Astrocyte (in vitro differentiated cells and primary cell): ENCODE results near the gene LMCD1. TPM values are rescaled to one million over a fixed set of nuclear protein-coding genes. Genes with fewer than 3 reads are reported as not detected.

Source experiments
- DNase-seq: peaks from one replicate; pipeline ENCODE4 v3.0.0-alpha.2; 2010; ENCODE audit warnings: low read depth
- FAIRE-seq: peaks from 2 replicates; lab custom pipeline; 2011; peaks lifted over from hg19 to GRCh38; lab: Jason Lieb, UNC
- H2AFZ ChIP-seq: 2 replicates; pipeline ENCODE4 v1.6.0; 2012; ENCODE audit warnings: low read depth, low read length, inconsistent platforms
- H3K27ac ChIP-seq: 2 replicates; pipeline ENCODE4 v1.5.1; 2011; ENCODE audit warnings: low read depth, low read length, inconsistent platforms
- H3K27me3 ChIP-seq: 2 replicates; pipeline ENCODE4 v1.6.0; 2011; ENCODE audit warnings: low read length, inconsistent platforms; ENCODE audit not compliant: insufficient read depth
- H3K36me3 ChIP-seq: 2 replicates; pipeline ENCODE4 v1.5.1; 2011; ENCODE audit warnings: low read length, inconsistent platforms; ENCODE audit not compliant: insufficient read depth
- H3K4me1 ChIP-seq: 2 replicates; pipeline ENCODE4 v1.5.1; 2011; ENCODE audit warnings: low read length, inconsistent platforms; ENCODE audit not compliant: insufficient read depth
- H3K4me2 ChIP-seq: 2 replicates; pipeline ENCODE4 v1.6.0; 2012; ENCODE audit warnings: low read length, inconsistent platforms
- H3K4me3 ChIP-seq: 2 replicates; pipeline ENCODE4 v1.5.1; 2011; ENCODE audit warnings: low read depth, mild to moderate bottlenecking, low read length, inconsistent platforms; ENCODE audit not compliant: insufficient read depth
- H3K79me2 ChIP-seq: 2 replicates; pipeline ENCODE4 v1.6.0; 2012; ENCODE audit warnings: mild to moderate bottlenecking, low read length, inconsistent platforms; ENCODE audit not compliant: insufficient read depth
- H3K9ac ChIP-seq: 2 replicates; pipeline ENCODE4 v1.6.0; 2012; ENCODE audit warnings: mild to moderate bottlenecking, low read length, inconsistent platforms
- H3K9me3 ChIP-seq: 2 replicates; pipeline ENCODE4 v1.5.1; 2012; ENCODE audit warnings: low read depth, mild to moderate bottlenecking, low read length, inconsistent platforms; ENCODE audit not compliant: insufficient read depth
- H4K20me1 ChIP-seq: 2 replicates; pipeline ENCODE4 v1.6.0; 2012; ENCODE audit warnings: low read length, inconsistent platforms; ENCODE audit not compliant: insufficient read depth
- H3K27ac Mint-ChIP-seq: one replicate; pipeline ENCODE4 v1.8.0; 2021; ENCODE audit warnings: mild to moderate bottlenecking, mixed read lengths; ENCODE audit not compliant: unreplicated experiment
- H3K27me3 Mint-ChIP-seq: one replicate; pipeline ENCODE4 v1.8.0; 2021; ENCODE audit warnings: low read depth, mixed read lengths; ENCODE audit not compliant: unreplicated experiment
- H3K36me3 Mint-ChIP-seq: one replicate; pipeline ENCODE4 v1.8.0; 2021; ENCODE audit warnings: low read depth, mixed read lengths; ENCODE audit not compliant: unreplicated experiment
- H3K4me1 Mint-ChIP-seq: one replicate; pipeline ENCODE4 v1.8.0; 2021; ENCODE audit warnings: low read depth, mixed read lengths; ENCODE audit not compliant: unreplicated experiment
- H3K4me3 Mint-ChIP-seq: one replicate; pipeline ENCODE4 v1.8.0; 2021; ENCODE audit warnings: mild to moderate bottlenecking, moderate library complexity, mixed read lengths; ENCODE audit not compliant: unreplicated experiment
- H3K9me3 Mint-ChIP-seq: one replicate; pipeline ENCODE4 v1.8.0; 2021; ENCODE audit warnings: mild to moderate bottlenecking, mixed read lengths; ENCODE audit not compliant: unreplicated experiment
- CTCF ChIP-seq: IDR thresholded peaks from 2 replicates; pipeline ENCODE4 v1.5.1; 2011; ENCODE audit warnings: low read depth, mild to moderate bottlenecking, inconsistent platforms, low read length, moderate library complexity; ENCODE audit not compliant: insufficient read depth
- EZH2 ChIP-seq: IDR thresholded peaks from 2 replicates; pipeline ENCODE4 v1.6.1; 2012; ENCODE audit warnings: mild to moderate bottlenecking, low read length, inconsistent platforms; ENCODE audit not compliant: insufficient read depth
- total RNA-seq: library from RNA; stranded (reverse); gene quantifications from 2 replicates; pipeline ENCODE4 v1.2.1, GENCODE V29; 2021

LMCD1 gene
- total RNA-seq, 1 donor from 2014 or later, result 374 TPM

- H3K4me1 Mint-ChIP-seq, result peaks cover 19% of the 10 kb centered on the region
- Histone ChIP-seq H3K27ac (no peak overlapping the region), H4K20me1 (no peaks in the 10 kb centered on the region), H3K4me2 (no peak overlapping the region), H3K9me3 (no peaks in the 10 kb centered on the region), H3K36me3 (no peaks in the 10 kb centered on the region), H3K27me3 (no peaks in the 10 kb centered on the region), H3K4me3 (no peak overlapping the region), H2AFZ (no peak overlapping the region), H3K9ac (no peak overlapping the region), H3K79me2 (no peaks in the 10 kb centered on the region), H3K4me1 (peaks cover under 1% of the 10 kb centered on the region)
- no peak for TF ChIP-seq EZH2
- TF ChIP-seq CTCF, result no peak
- no peak overlapping the region for H3K4me3 Mint-ChIP-seq
- no peak overlapping the region for H3K27ac Mint-ChIP-seq
- no peak for FAIRE-seq
- no peaks in the 10 kb centered on the region for H3K36me3 Mint-ChIP-seq
- no peaks in the 10 kb centered on the region for H3K27me3 Mint-ChIP-seq
- H3K9me3 Mint-ChIP-seq, result no peaks in the 10 kb centered on the region
- no peak for DNase-seq
Measured at GRCh38 chr3:8595252-8595651, 93.6 kb downstream of the LMCD1 start.

GRCh38 chr3:8595695-8596115, 94.1 kb downstream of the LMCD1 start:
- Histone ChIP-seq H3K27ac (no peak overlapping the region), H3K9ac (no peak overlapping the region), H3K4me1 (no peaks in the 10 kb centered on the region), H3K4me2 (no peak overlapping the region), H3K9me3 (no peaks in the 10 kb centered on the region), H3K36me3 (no peaks in the 10 kb centered on the region), H3K4me3 (no peak overlapping the region), H3K79me2 (no peaks in the 10 kb centered on the region), H2AFZ (no peak overlapping the region), H4K20me1 (no peaks in the 10 kb centered on the region), H3K27me3 (no peaks in the 10 kb centered on the region)
- Mint-ChIP-seq H3K4me3 (no peak overlapping the region), H3K4me1 (peaks cover 14% of the 10 kb centered on the region), H3K27ac (no peak overlapping the region), H3K27me3 (no peaks in the 10 kb centered on the region), H3K9me3 (no peaks in the 10 kb centered on the region), H3K36me3 (no peaks in the 10 kb centered on the region)
- TF ChIP-seq EZH2, result no peak
- TF ChIP-seq CTCF, result no peak
- FAIRE-seq (no peak), DNase-seq (no peak)

- H3K4me2 ChIP-seq, result no peak overlapping the region
- TF ChIP-seq EZH2, result no peak
- no peak for TF ChIP-seq CTCF
- H3K4me1 ChIP-seq, result no peaks in the 10 kb centered on the region
- no peak overlapping the region for H3K27ac Mint-ChIP-seq
- no peak overlapping the region for H2AFZ ChIP-seq
- H3K27me3 ChIP-seq, result no peaks in the 10 kb centered on the region
- H3K9me3 ChIP-seq, result no peaks in the 10 kb centered on the region
- H3K4me1 Mint-ChIP-seq, result peaks cover 7% of the 10 kb centered on the region
- H3K36me3 ChIP-seq, result no peaks in the 10 kb centered on the region
- no peaks in the 10 kb centered on the region for H4K20me1 ChIP-seq
- no peak overlapping the region for H3K27ac ChIP-seq
- H3K79me2 ChIP-seq, result no peaks in the 10 kb centered on the region
- H3K4me3 Mint-ChIP-seq, result no peak overlapping the region
- H3K4me3 ChIP-seq, result no peak overlapping the region
- no peak overlapping the region for H3K9ac ChIP-seq
- no peaks in the 10 kb centered on the region for H3K36me3 Mint-ChIP-seq
- H3K27me3 Mint-ChIP-seq, result no peaks in the 10 kb centered on the region
- H3K9me3 Mint-ChIP-seq, result no peaks in the 10 kb centered on the region
- no peak for FAIRE-seq
- no peak for DNase-seq
Measured at GRCh38 chr3:8596321-8597218, 94.9 kb downstream of the LMCD1 start.
